OCI-M2 (cell line): ENCODE results near the gene GSTK1.
"Not testable (repeated sequence)": the region's sequence is repeated elsewhere in the genome, so short reads cannot be mapped to it uniquely, and the experiment has no call there.

Experiments used
- DNase-seq: peaks from one replicate; lab custom pipeline; 2025; ENCODE audit not compliant: unreplicated experiment; lab: John Stamatoyannopoulos, UW

GSTK1 gene

GRCh38 chr7:143265017-143265693 is 1.9 kb downstream of the GSTK1 start:
- DNase-seq = no peak

GRCh38 chr7:143269251-143269650 is 6.0 kb downstream of the GSTK1 start:
- DNase-seq = no peak

- no peak for DNase-seq
Observed at GRCh38 chr7:143271240-143271639, 8.0 kb downstream of the GSTK1 start.

GRCh38 chr7:143272871-143273270 is 9.6 kb downstream of the GSTK1 start:
- DNase-seq = no peak

GRCh38 chr7:143279186-143280098 is 16.2 kb downstream of the GSTK1 start:
- DNase-seq = no peak

- DNase-seq = no peak
Observed at GRCh38 chr7:143280160-143280559, 16.9 kb downstream of the GSTK1 start.

DNA sequence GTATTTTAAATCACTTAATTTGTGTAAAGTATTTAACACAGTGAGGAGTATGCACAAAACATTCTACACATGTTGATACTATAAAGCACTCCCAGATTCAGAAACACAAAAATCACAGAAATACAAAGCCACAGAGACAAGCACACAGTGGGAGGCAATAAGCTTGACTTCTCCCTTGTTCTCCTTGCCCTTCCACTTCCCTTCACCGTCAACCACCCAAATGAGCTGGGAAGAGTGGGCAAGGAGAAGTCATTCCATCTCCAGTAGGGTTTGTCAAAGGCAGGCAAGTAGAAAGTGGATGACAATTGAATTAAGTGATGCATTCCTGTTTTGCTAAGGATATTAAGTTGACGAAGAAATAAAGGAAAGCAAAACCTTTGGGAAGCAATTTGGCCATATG is 17.3 kb downstream of the GSTK1 start:
- DNase-seq = no peak

DNA sequence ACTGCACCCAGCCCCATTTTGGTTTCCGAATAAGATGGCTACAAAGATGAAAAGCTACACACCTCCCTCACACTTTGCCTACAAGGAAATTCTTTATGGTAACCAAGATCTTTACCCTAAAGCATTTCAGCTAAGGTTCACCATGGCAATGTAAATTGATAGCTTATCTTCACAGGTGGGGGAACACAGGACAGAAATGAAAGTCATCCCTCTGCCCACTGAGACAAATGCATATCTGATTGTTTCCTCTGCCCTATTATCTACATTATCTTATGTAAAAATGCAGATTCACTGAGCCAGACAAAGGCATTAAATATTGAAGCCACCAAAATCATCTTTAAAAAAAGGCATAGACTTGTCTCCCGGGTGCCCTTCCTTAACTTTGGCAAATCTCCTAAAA is 18.3 kb downstream of the GSTK1 start:
- DNase-seq = no peak

DNA sequence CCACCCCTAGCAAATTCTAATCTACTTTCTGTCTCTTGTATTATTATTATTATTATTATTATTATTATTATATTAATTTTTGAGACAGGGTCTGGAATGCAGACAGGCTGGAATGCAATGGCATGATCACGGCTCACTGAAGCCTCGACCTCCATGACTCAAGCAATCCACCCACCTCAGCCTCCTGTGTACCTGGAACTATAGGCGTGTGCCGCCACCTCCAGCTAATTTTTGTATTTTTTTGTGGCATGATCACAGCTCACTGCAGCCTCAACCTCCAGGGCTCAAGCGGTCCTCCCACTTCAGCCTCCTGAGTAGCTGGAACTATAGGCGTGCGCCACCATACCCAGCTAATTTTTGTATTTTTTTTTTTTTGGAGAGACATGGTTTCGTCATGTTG is 18.9 kb downstream of the GSTK1 start:
- DNase-seq = no peak

DNA sequence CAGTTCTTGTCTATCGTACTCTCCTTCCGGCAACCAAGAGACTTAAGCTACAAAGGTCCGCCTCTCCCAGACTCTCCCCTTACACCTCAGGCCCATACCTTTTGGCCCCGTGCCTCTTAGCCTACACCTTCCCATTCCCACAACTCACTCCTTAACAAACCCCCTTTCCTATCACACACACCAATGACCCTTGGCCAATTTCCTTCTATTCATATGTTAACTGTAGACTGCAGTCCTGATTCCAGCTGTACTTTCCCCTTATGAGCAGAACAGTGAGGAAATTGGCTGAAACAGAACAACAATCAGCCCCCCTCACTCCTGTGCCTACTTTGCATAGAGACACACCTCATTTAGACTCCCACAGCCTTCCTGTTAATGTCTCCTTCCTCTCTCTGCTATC is 20.1 kb downstream of the GSTK1 start:
- no peak for DNase-seq

DNA sequence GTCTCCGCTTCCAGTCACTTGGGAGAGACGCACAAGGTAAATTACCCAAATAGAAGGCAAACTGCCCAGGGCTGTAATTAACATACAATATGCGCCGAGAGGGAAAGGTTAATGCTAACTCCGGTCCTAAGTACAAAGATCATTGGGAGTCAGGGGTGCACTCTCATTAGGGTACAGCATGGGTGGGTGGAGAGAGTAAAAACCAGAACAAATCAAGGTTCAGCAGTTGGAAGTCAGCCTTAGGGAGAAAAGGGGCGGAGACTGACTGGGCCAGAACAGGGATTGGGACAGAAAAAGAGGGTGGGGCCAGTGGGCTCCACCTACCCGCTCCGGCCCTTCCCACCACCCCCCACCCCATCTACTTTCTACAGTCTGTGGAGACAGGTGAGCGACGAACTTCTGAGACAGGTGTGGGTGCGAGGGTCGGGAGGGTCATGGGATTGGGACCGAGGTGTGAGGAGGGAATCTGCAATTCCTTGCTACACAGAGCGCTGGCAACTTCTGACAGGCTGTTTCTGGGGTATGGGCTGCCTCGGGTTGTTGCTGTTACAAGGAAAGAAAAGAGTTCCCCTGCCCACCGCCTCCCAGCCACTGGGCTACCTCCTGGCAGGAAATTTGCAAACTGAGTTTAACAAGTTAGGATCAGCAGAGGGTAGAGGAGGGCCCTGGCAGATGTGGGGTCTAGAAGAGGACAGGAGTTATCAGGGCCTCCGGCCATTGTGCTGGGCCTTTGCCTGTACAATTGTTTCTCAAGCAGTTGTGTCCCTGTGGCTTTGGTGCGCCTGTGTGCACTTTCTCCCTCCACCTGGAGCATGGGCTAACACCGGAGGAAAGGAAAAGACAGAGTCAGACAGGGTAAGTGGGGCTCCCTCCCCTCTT is 21.6 kb downstream of the GSTK1 start, which contains the start of gene TMEM139:
TSS of gene TMEM139 (plus strand) at position 368 of the 879 bp plus-strand sequence. CDS start 1,000 bp downstream, outside the sequence.
- DNase-seq = no peak

DNA sequence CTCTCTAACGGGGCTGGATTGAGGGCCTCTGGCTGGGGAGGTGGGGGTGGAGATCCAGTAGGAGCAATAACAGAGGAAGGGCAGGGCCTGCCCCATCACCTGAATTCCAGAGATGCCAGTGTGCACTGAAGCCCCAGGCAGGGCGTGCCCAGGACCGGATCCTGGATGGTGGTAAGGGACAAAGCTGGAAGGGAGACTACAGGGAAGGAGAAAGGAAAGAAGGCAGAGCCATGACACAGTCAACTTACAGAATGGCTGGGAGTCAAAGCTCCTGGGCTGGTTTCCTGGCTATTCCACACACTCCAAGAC is 22.2 kb downstream of the GSTK1 start:
- DNase-seq = no peak

GRCh38 chr7:143285806-143286521 is 22.7 kb downstream of the GSTK1 start:
- no peak for DNase-seq

DNA sequence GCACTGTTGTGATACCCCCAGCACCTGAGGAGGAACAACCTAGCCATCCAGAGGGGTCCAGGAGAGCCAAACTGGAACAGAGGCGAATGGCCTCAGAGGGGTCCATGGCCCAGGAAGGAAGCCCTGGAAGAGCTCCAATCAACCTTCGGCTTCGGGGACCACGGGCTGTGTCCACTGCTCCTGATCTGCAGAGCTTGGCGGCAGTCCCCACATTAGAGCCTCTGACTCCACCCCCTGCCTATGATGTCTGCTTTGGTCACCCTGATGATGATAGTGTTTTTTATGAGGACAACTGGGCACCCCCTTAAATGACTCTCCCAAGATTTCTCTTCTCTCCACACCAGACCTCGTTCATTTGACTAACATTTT is 23.3 kb downstream of the GSTK1 start:
- DNase-seq = no peak

DNA sequence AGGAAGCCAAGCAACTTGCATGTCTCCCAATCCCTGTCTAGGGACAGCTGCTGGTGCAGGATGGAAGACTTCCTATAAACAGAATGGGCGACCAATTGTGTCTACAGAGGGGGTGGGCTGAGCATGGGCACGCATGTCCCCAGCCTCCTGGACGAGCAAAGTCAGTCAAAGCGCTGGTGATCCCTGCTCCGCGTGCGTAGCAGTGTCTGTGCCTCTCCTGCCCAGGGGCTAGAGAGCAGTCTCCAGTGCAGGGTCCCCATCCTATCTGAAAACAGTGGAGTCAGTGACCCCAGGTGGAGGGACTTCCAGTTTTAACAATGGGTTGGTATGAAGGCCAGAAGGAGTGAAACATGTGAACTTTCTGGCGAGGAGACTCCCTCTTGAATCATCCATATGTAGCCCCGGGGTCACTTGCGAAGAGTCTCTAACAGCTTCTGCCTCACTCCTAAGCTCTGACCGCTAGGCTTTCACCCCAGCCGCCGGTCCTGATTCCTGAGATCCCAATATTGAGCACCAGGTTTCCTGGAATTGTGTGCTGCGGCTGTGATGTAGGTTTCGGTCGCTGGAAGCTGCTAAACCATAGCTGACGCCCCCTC is 24.2 kb downstream of the GSTK1 start:
- no peak for DNase-seq

- peak; percentile 80 for DNase-seq
Observed at GRCh38 chr7:143287935-143288826, 24.9 kb downstream of the GSTK1 start, which contains the start of gene CASP2. Gene CASP2 (plus strand): TSS chr7:143288351. CDS start chr7:143288456, 105 bp downstream.

DNA sequence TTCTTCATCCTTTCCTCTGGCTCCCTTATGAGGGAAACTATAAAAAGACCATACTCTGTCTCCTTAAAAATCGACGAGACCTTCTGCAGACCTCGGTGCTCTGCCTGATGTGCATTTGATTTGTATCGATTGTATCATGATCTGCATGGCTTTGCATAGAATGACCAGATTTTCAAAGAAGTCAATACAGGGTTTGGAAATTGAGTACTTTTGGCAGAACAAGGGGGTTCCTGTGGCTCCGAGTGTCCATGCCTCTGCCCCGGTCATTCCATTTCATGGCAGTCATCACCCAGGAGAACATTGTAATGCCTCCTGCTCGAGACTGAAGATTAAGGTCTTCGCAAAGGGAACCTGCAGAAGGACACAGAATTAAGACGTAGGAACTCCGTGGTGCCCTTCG is 25.6 kb downstream of the GSTK1 start:
- DNase-seq = no peak

- no peak for DNase-seq
Observed at GRCh38 chr7:143289421-143289820, 26.2 kb downstream of the GSTK1 start.

GRCh38 chr7:143289888-143290287 is 26.6 kb downstream of the GSTK1 start:
- not testable (repeated sequence) for DNase-seq
